ENCODE results near the gene TRIM46.
A peak's percentile ranks its signal among the peaks of the same experiment; 100 is the strongest.

The TRIM46 gene

GRCh38 chr1:155173478-155174323, at the start of gene TRIM46:
TSS of gene TRIM46 (plus strand) at chr1:155173849. CDS start at chr1:155173967, 118 bp downstream.
- peak within 1 kb of the TSS; percentile 61 to 92 (median 83) for H3K4me3 ChIP-seq
- peak within 1 kb of the TSS; percentile 77 to 99 (median 93) for H3K27ac ChIP-seq

GRCh38 chr1:155124503-155125463, 48.9 kb upstream of the TRIM46 start:
- H3K4me3 ChIP-seq = no peak overlapping the region
- peak overlapping the region in 10 of 21 experiments; percentile 1 to 98 (median 92) for H3K27ac ChIP-seq

GRCh38 chr1:155125511-155125945, 48.1 kb upstream of the TRIM46 start:
- Histone ChIP-seq H3K27ac (peak overlapping the region in 15 of 21 experiments; percentile 58 to 98 (median 94)), H3K4me3 (peak overlapping the region in 1 of 7 experiments; percentile 66)

- H3K27ac ChIP-seq = peak overlapping the region in 20 of 21 experiments; percentile 58 to 98 (median 92)
- peak overlapping the region; percentile 52 to 67 (median 61) for H3K4me3 ChIP-seq
Observed at GRCh38 chr1:155125946-155126555, 47.6 kb upstream of the TRIM46 start.

GRCh38 chr1:155126556-155127104, 47.0 kb upstream of the TRIM46 start:
- peak overlapping the region; percentile 52 to 67 (median 61) for H3K4me3 ChIP-seq
- H3K27ac ChIP-seq = peak overlapping the region in 20 of 21 experiments; percentile 58 to 98 (median 92)

GRCh38 chr1:155127105-155127966, 46.3 kb upstream of the TRIM46 start, which contains the start of gene EFNA1:
TSS of gene EFNA1 (plus strand) at chr1:155127876. CDS start at chr1:155127978, 102 bp downstream.
- peak within 1 kb of the TSS; percentile 51 to 98 (median 91) for H3K27ac ChIP-seq
- peak within 1 kb of the TSS; percentile 52 to 67 (median 61) for H3K4me3 ChIP-seq

- peak overlapping the region; percentile 51 to 98 (median 91) for H3K27ac ChIP-seq
- peak overlapping the region; percentile 52 to 67 (median 61) for H3K4me3 ChIP-seq
Observed at GRCh38 chr1:155127967-155128754, 45.5 kb upstream of the TRIM46 start.

GRCh38 chr1:155128755-155129473, 44.7 kb upstream of the TRIM46 start:
- Histone ChIP-seq H3K27ac (peak overlapping the region; percentile 23 to 98 (median 91)), H3K4me3 (peak overlapping the region; percentile 52 to 67 (median 61))

- Histone ChIP-seq H3K4me3 (peak overlapping the region; percentile 52 to 67 (median 61)), H3K27ac (peak overlapping the region in 20 of 21 experiments; percentile 67 to 98 (median 92))
Observed at GRCh38 chr1:155130272-155131006, 43.2 kb upstream of the TRIM46 start.

GRCh38 chr1:155131285-155131684, 42.4 kb upstream of the TRIM46 start:
- H3K4me3 ChIP-seq = peak overlapping the region in 2 of 7 experiments; percentile 54 to 66

GRCh38 chr1:155131856-155132255, 41.8 kb upstream of the TRIM46 start:
- Histone ChIP-seq H3K27ac (peak overlapping the region in 7 of 21 experiments; percentile 28 to 97 (median 82)), H3K4me3 (peak overlapping the region in 2 of 7 experiments; percentile 54 to 66)

More at GRCh38 chr1:155131285-155131684, 42.4 kb upstream of the TRIM46 start:
- H3K27ac ChIP-seq = peak overlapping the region in 10 of 21 experiments; percentile 37 to 98 (median 92)

- peak overlapping the region in 13 of 21 experiments; percentile 92 to 98 (median 97) for H3K27ac ChIP-seq
- peak overlapping the region in 1 of 7 experiments; percentile 16 for H3K4me3 ChIP-seq
Observed at GRCh38 chr1:155133799-155134281, 39.8 kb upstream of the TRIM46 start.

- peak overlapping the region in 2 of 7 experiments; percentile 16 to 82 for H3K4me3 ChIP-seq
- peak overlapping the region in 18 of 21 experiments; percentile 89 to 98 (median 96) for H3K27ac ChIP-seq
Observed at GRCh38 chr1:155134322-155134721, 39.3 kb upstream of the TRIM46 start.

GRCh38 chr1:155134880-155135414, 38.7 kb upstream of the TRIM46 start:
- peak overlapping the region; percentile 65 to 98 (median 96) for H3K27ac ChIP-seq
- peak overlapping the region; percentile 55 to 82 (median 62) for H3K4me3 ChIP-seq

- Histone ChIP-seq H3K27ac (peak within 1 kb of the TSS; percentile 68 to 98 (median 96)), H3K4me3 (peak within 1 kb of the TSS; percentile 55 to 82 (median 62))
Observed at GRCh38 chr1:155135415-155136028, 38.1 kb upstream of the TRIM46 start, which contains the start of gene SLC50A1. TSS of gene SLC50A1 (plus strand) at chr1:155135852. CDS start at chr1:155135912, 60 bp downstream.
